ENCODE measurements around the gene MYH2.

DNA sequence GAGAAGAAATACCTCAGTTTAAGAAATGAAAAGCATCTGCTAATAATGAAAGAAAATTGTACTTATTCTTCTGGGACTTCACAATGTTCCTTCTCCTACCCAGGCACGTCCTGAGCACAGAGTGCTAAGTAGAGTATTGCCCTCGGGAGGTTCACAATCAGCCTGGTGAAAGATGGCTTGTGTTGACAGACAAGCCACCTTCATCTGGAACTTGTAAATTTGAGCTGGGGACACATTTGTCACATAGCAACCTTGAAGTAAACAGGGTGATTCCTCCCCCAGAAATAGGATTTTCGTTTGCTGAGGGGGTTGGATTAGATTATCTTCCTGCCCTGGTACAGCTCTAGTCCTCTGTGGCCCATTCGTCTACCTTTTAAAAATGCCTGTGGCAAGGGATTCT is 34.4 kb upstream of the MYH2 start:
- TF ChIP-seq, protein P1, sequence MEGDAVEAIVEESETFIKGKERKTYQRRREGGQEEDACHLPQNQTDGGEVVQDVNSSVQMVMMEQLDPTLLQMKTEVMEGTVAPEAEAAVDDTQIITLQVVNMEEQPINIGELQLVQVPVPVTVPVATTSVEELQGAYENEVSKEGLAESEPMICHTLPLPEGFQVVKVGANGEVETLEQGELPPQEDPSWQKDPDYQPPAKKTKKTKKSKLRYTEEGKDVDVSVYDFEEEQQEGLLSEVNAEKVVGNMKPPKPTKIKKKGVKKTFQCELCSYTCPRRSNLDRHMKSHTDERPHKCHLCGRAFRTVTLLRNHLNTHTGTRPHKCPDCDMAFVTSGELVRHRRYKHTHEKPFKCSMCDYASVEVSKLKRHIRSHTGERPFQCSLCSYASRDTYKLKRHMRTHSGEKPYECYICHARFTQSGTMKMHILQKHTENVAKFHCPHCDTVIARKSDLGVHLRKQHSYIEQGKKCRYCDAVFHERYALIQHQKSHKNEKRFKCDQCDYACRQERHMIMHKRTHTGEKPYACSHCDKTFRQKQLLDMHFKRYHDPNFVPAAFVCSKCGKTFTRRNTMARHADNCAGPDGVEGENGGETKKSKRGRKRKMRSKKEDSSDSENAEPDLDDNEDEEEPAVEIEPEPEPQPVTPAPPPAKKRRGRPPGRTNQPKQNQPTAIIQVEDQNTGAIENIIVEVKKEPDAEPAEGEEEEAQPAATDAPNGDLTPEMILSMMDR (IDR thresholded peaks at IDR 0.05), result no peak
- no peak for TF ChIP-seq POLR2A (IDR thresholded peaks at IDR 0.05)

Measured in Peyer's patch (tissue), 4 donors.